Esophagus squamous epithelium (tissue), 5 donors: ENCODE data around the gene EPS8L1. TPM values are rescaled to one million over a fixed set of nuclear protein-coding genes. Genes with fewer than 3 reads are reported as not detected.

ENCODE experiments used
- DNase-seq: peaks from one replicate; lab custom pipeline; 2025; lab: John Stamatoyannopoulos, UW
- H3K27ac ChIP-seq, 4 donors: fragments of 200-600 bp; sonication (generic); one replicate each; pipeline ENCODE4 v1.5.1; 2016 to 2019; ENCODE audit warnings: mild to moderate bottlenecking in 1 of 4
- H3K27me3 ChIP-seq, 4 donors: fragments of 200-600 bp; sonication (generic); 1 replicate in 3 of 4; 2 replicates in 1 of 4; pipeline versions ENCODE4 v1.5.1 to v1.6.0; 2017 to 2021; ENCODE audit warnings: antibody characterized with exemption in 1 of 4
- H3K36me3 ChIP-seq, 3 donors: fragments of 200-600 bp; sonication (generic); one replicate each; pipeline ENCODE4 v1.5.1; 2016 to 2019
- H3K4me1 ChIP-seq, 3 donors: fragments of 200-600 bp; sonication (generic); one replicate each; pipeline ENCODE4 v1.5.1; 2017 to 2019
- H3K4me3 ChIP-seq, 4 donors: fragments of 200-600 bp; sonication (generic); 1 replicate in 3 of 4; 2 replicates in 1 of 4; pipeline ENCODE4 v1.5.1; 2016 to 2019; ENCODE audit warnings: mild to moderate bottlenecking in 2 of 4, moderate library complexity in 1 of 4
- H3K9me3 ChIP-seq, 3 donors: fragments of 200-600 bp; sonication (generic); one replicate each; pipeline ENCODE4 v1.5.1; 2016 to 2019
- CTCF ChIP-seq, 6 experiments: fragments of 450-650 bp in 4 of 6; fragments of 200-600 bp in 2 of 6; sonication (generic) in 2 of 6; IDR thresholded peaks; one replicate each; pipeline ENCODE4 v1.5.1; 2016 to 2019; ENCODE audit warnings: antibody characterized with exemption in 6 of 6, mild to moderate bottlenecking in 4 of 6, moderate library complexity in 4 of 6
- POLR2A ChIP-seq, 4 donors: fragments of 450-650 bp; IDR thresholded peaks; one replicate each; pipeline ENCODE4 v1.6.1; 2017; ENCODE audit warnings: antibody characterized with exemption in 4 of 4, mild to moderate bottlenecking in 4 of 4, moderate library complexity in 3 of 4
- WGBS, 2 donors: methylation state at CpG; one replicate each; pipeline ENCODE4 v1.1.5; 2018; 5-methylcytosine and 5-hydroxymethylcytosine counted together
- intact Hi-C: fragments of 100-400 bp; cut with DNase I; formaldehyde crosslinking; loops from one replicate; pipeline ENCODE4 v1.15.0; 2022
- total RNA-seq, 4 donors: library from RNA; depleted of rRNA; stranded (reverse); fragments of >200 nt; gene quantifications; one replicate each; pipeline ENCODE4 v1.1.0, GENCODE V29; 2016
- donor health status: DM: yes; HTN: yes; CAD: no.

EPS8L1 gene
- total RNA-seq, 4 donors from 2014 or later: 151 to 341 (median 286) TPM

- peak overlapping the region in 1 of 4 donors; percentile 59 for H3K4me3 ChIP-seq
- 61 to 83% methylated on average over 13 to 26 of the region's 42 CpGs for WGBS, 2 donors
- H3K27ac ChIP-seq: no peak overlapping the region
- H3K36me3 ChIP-seq: peaks cover 0 to 10% (median 0%) of the 10 kb centered on the region in 3 donors
- TF ChIP-seq CTCF (IDR thresholded peaks at IDR 0.05) (no peak), POLR2A (IDR thresholded peaks at IDR 0.05) (no peak)
- H3K9me3 ChIP-seq: no peaks in the 10 kb centered on the region
- DNase-seq: no peak
- peaks cover 43 to 62% (median 44%) of the 10 kb centered on the region in 3 donors for H3K4me1 ChIP-seq
- peaks cover 0 to 86% (median 21%) of the 10 kb centered on the region in 4 donors for H3K27me3 ChIP-seq
- intact Hi-C loops: no loop called here
Observed at GRCh38 chr19:55083004-55083850, 7.6 kb downstream of the EPS8L1 start.

- DNase-seq: no peak
- peaks cover 44 to 70% (median 46%) of the 10 kb centered on the region in 3 donors for H3K4me1 ChIP-seq
- no peak overlapping the region for H3K4me3 ChIP-seq
- no peaks in the 10 kb centered on the region for H3K9me3 ChIP-seq
- TF ChIP-seq POLR2A (IDR thresholded peaks at IDR 0.05) (no peak), CTCF (IDR thresholded peaks at IDR 0.05) (no peak)
- H3K36me3 ChIP-seq: peaks cover 0 to 12% (median 0%) of the 10 kb centered on the region in 3 donors
- H3K27me3 ChIP-seq: peaks cover 0 to 79% (median 21%) of the 10 kb centered on the region in 4 donors
- WGBS, 2 donors: 80 to 85% methylated on average over 6 to 10 of the region's 10 CpGs
- intact Hi-C loops: no loop called here
- no peak overlapping the region for H3K27ac ChIP-seq
Observed at GRCh38 chr19:55084416-55084815, 8.7 kb downstream of the EPS8L1 start.

GRCh38 chr19:55085923-55086715 is 10.4 kb downstream of the EPS8L1 start:
- H3K36me3 ChIP-seq: peaks cover 0 to 27% (median 0%) of the 10 kb centered on the region in 3 donors
- 45% methylated on average over 4 of the region's 35 CpGs; no CpG with 5 or more reads in 1 of the 2 donors for WGBS, 2 donors
- intact Hi-C loops: no loop called here
- DNase-seq: no peak
- peaks cover 30 to 54% (median 33%) of the 10 kb centered on the region in 3 donors for H3K4me1 ChIP-seq
- no peaks in the 10 kb centered on the region for H3K9me3 ChIP-seq
- peaks cover 0 to 62% (median 20%) of the 10 kb centered on the region in 4 donors for H3K27me3 ChIP-seq
- TF ChIP-seq POLR2A (IDR thresholded peaks at IDR 0.05) (no peak), CTCF (IDR thresholded peaks at IDR 0.05) (no peak)
- peak overlapping the region; percentile 29 to 59 (median 52) for H3K27ac ChIP-seq
- H3K4me3 ChIP-seq: peak overlapping the region; percentile 24 to 69 (median 41)

GRCh38 chr19:55086730-55087541 is 11.3 kb downstream of the EPS8L1 start:
- TF ChIP-seq POLR2A (IDR thresholded peaks at IDR 0.05): no peak
- TF ChIP-seq CTCF (IDR thresholded peaks at IDR 0.05): no peak
- intact Hi-C loops: no loop called here
- 9 to 13% methylated on average over 8 to 20 of the region's 74 CpGs for WGBS, 2 donors
- H3K4me1 ChIP-seq: peaks cover 22 to 46% (median 24%) of the 10 kb centered on the region in 3 donors
- H3K36me3 ChIP-seq: peaks cover 0 to 36% (median 6%) of the 10 kb centered on the region in 3 donors
- peak overlapping the region; percentile 24 to 69 (median 41) for H3K4me3 ChIP-seq
- DNase-seq: no peak
- no peaks in the 10 kb centered on the region for H3K9me3 ChIP-seq
- H3K27me3 ChIP-seq: peaks cover 0 to 54% (median 14%) of the 10 kb centered on the region in 4 donors
- H3K27ac ChIP-seq: peak overlapping the region; percentile 29 to 59 (median 54)
